HG03095 (cell line): Measurements from ENCODE around the gene ARHGEF18.
"Not testable (repeated sequence)": the region's sequence is repeated elsewhere in the genome, so short reads cannot be mapped to it uniquely, and the experiment has no call there.

ENCODE experiments used
- ATAC-seq: cut with Tn5 transposase; IDR thresholded peaks from one replicate; pipeline ENCODE4 v1.9.1; 2021; ENCODE audit warnings: moderate library complexity; ENCODE audit not compliant: unreplicated experiment

The ARHGEF18 gene

DNA sequence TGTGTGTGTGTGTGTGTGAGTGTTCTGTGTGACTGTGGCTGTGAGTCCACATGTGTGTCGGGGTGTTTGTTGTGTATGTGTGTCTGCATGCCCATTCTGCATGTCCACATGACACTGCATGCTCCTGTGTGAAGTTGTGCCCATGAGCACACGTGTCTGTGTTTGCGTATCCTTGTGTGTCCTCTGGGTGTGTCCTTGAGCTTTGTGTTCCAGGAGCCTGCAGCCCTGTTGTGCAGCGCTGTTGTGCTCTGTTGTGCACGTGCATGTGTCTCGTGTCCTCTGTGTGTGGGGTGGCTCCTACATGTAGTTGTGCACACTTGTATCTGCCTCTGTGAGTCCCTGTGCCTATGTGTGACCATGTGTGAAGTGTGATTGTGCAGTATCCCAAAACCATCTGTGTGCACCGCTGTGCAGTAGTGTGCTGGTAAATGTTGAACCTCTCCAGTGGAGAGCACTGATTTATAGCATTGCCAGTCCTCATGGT lies 2.2 kb upstream of the ARHGEF18 start:
- ATAC-seq, result no peak

- ATAC-seq, result not testable (repeated sequence)
Measured at GRCh38 chr19:7346997-7347396, 1.7 kb upstream of the ARHGEF18 start.

DNA sequence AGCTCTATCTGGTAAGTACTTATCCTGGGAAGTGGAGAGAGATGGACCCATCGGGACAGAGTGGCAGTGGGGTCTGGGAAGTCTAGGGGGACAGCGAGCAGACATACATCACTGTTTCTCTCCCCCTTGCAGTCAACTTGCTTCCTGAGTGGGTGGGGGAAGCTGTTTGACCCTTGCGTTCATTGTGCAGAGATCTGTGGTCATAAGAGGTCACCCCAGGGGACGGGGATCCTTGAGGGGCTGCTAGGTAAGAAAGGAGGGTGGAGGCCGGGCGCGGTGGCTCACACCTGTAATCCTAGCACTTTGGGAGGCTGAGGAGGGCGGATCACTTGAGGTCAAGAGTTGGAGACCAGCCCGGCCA lies 474 bp downstream of the ARHGEF18 start:
- no peak for ATAC-seq

- ATAC-seq, result no peak
Measured at GRCh38 chr19:7349961-7350711, 1.4 kb downstream of the ARHGEF18 start.

DNA sequence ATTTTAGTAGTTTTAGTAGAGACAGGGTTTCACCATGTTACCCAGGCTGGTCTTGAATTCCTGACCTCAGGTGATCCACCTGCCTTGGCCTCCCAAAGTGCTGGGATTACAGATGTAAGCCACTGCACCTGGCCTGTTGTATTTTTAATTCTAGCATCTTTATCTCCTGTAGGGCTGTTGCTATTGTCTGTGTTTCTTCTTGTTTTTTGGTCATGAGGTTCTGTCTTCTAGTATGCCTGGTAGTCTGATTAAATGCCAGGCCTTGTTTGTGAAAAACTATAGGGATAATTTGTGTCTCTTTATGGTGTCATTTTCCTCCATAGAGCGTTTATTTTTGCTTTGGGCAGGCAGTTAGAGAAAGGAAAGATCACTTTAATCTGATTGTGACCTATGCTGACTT lies 3.1 kb downstream of the ARHGEF18 start:
- no peak for ATAC-seq

DNA sequence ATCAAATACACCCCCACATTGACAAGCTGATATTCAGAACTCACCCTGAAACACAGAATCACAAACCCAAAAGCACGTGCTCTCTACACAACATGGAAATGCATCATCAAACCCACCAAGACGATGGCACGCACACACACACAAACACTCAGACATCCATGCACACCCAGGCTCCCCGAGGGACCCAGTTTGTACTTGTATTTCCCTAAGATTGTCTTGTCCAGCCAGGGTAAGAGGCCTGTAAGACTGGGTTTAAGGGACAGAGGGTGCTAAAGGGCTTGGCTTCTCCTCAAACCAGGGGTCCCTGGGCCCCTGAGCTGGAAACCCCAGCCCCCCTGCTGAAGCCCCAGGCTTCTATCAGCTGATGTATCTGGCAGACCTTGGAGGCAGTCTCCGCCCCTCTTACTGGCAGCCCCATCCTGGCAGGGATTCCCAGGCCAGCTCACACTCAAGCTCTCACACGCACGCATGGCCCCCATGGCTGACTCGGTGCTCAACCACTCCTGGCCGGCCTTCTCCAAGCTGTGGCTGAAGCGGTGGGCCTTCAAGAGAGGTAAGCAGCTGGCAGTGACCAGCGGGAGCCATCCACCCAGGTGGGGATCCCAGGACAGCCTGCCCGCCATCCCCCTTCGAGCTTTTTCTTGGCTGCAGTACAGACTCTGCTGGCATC lies 6.5 kb downstream of the ARHGEF18 start:
- no peak for ATAC-seq

GRCh38 chr19:7355871-7356270 lies 7.1 kb downstream of the ARHGEF18 start:
- ATAC-seq, result no peak

- ATAC-seq, result no peak
Measured at GRCh38 chr19:7356899-7357627, 8.3 kb downstream of the ARHGEF18 start.

DNA sequence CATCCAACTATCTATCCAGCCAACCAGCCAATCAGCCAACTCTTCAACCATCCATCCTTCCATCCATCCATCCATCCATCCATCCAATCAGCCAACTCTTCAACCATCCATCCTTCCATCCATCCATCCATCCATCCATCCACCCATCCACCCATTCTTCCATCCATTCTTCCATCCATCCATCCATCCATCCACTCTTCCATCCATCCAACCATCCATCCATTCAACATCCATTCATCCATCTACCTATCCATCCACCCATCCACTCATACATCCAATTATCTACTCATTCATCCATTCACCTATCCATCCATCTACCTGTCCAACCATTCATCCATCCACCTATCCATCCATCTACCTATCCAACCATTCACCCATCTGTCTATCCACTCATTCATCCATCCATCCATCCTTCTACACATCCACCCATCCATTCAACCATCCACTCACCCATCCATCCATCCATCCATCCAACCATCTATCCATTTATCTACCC lies 9.4 kb downstream of the ARHGEF18 start:
- no peak for ATAC-seq

GRCh38 chr19:7360393-7360984 lies 11.8 kb downstream of the ARHGEF18 start:
- no peak for ATAC-seq

GRCh38 chr19:7363225-7363624 lies 14.5 kb downstream of the ARHGEF18 start:
- no peak for ATAC-seq

DNA sequence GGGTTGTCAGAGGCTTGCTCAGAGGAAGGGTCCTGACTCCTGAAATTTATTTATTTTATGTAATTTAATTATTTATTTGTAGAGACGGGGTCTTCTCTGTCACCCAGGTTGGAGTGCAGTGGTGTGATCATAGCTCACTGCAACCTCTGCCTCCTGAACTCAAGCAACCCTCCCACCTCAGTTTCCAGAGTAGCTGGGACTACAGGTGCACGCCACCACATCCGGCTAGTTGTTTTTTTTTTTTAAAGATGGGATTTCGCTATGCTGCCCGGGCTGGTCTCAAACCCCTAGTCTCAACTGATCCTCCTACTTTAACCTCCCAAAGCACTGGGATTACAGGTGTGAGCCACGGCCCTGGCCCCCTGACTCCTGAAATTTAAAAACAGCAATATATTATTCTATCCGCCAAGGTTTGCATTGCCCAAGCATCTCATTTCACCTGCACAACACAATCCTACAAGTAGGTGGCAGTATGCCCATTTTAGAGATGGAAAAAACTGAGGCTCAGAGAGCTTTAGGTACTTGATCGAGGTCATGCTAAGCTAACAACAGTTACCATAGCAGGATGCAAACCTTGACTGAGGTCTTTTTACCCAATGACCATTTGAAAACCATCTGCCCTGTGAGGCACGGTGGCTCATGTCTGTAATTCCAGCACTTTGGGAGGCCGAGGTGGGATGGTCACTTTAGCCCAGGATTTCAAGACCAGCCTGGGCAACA lies 18.1 kb downstream of the ARHGEF18 start:
- ATAC-seq, result no peak

- ATAC-seq, result no peak
Measured at GRCh38 chr19:7368456-7368855, 19.7 kb downstream of the ARHGEF18 start.

- ATAC-seq, result not testable (repeated sequence)
Measured at GRCh38 chr19:7368866-7369265, 20.1 kb downstream of the ARHGEF18 start.

GRCh38 chr19:7370546-7370945 lies 21.8 kb downstream of the ARHGEF18 start:
- ATAC-seq, result no peak

DNA sequence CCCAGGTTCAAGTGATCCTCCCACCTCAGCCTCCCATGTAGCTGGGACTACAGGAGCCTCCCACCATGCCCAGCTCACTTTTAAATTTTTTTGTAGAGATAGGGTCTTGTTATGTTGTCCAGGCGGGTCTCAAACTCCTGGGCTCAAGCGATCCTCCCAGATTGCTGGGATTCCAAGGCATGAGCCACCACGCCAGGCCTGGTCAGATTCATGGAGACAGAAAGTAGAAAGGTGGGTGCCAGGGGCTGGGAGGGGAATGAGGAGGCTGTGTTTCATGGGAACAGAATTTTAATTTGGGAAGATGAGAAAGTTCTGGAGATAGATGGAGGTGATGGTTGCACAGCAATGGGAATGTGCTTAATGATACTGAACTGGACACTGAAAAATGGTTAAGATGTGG lies 22.3 kb downstream of the ARHGEF18 start:
- ATAC-seq, result no peak

DNA sequence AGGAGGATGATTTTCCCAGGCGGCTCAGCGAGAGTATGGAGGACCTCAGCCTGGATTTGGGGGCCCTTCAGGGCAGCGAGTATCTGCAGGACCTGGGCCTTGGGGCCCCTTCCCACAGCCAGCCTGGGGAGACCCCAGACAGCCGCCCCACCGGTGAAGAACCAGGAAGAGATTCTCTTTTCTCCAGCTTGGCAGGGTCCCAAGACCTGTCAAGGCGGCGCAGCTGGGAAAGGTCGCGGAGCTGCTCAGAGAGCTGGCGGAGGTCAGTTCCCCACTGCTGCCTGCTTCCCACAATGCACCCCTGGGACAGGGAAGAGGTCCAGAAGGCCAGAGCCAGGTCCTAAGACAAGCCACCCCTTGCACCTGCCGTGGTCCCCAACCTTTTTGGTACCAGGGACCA lies 24.1 kb downstream of the ARHGEF18 start:
- ATAC-seq, result no peak

GRCh38 chr19:7373862-7374261 lies 25.1 kb downstream of the ARHGEF18 start:
- no peak for ATAC-seq

GRCh38 chr19:7376151-7376852 lies 27.6 kb downstream of the ARHGEF18 start:
- no peak for ATAC-seq

GRCh38 chr19:7377196-7377595 lies 28.5 kb downstream of the ARHGEF18 start:
- ATAC-seq, result no peak
